Measurements from ENCODE around the gene PCCA.

Gene PCCA

GRCh38 chr13:100508455-100508854, 419.6 kb downstream of the PCCA start:
- in situ Hi-C loops (cut with MboI; ENCODE audit: low sequenced_read_pairs), result no loop called here
- no peak overlapping the region for H3K4me3 ChIP-seq
- DNase-seq (ENCODE audit: low spot score in 2 of 2), result no peak
- H3K27me3 ChIP-seq (ENCODE audit: low read depth), result peaks cover 6% of the 10 kb centered on the region; the same call in 1 of the 2 replicates
- no peaks in the 10 kb centered on the region for H3K36me3 ChIP-seq (replicated peaks)
- peaks cover 15% of the 10 kb centered on the region for H3K4me1 ChIP-seq
- H3K9me3 ChIP-seq, result no peaks in the 10 kb centered on the region

- DNase-seq (ENCODE audit: low spot score in 2 of 2), result no peak
- no peaks in the 10 kb centered on the region for H3K36me3 ChIP-seq (replicated peaks)
- peaks cover 9% of the 10 kb centered on the region; the same call in 1 of the 2 replicates for H3K27me3 ChIP-seq (ENCODE audit: low read depth)
- H3K4me3 ChIP-seq, result no peak overlapping the region
- in situ Hi-C loops (cut with MboI; ENCODE audit: low sequenced_read_pairs), result no loop called here
- peaks cover 15% of the 10 kb centered on the region for H3K4me1 ChIP-seq
- H3K9me3 ChIP-seq, result no peaks in the 10 kb centered on the region
These were observed 420.1 kb downstream of the PCCA start for GRCh38 chr13:100508996-100509395.

GRCh38 chr13:100510208-100510957, 421.5 kb downstream of the PCCA start:
- Histone ChIP-seq H3K27me3 (ENCODE audit: low read depth) (peaks cover 9% of the 10 kb centered on the region; the same call in 1 of the 2 replicates), H3K36me3 (replicated peaks) (no peaks in the 10 kb centered on the region), H3K4me3 (no peak overlapping the region), H3K9me3 (no peaks in the 10 kb centered on the region), H3K4me1 (peaks cover 15% of the 10 kb centered on the region)
- in situ Hi-C loops (cut with MboI; ENCODE audit: low sequenced_read_pairs), result loop anchor here (10.0 kb wide), 2 partner anchors 606 to 856 kb away; no protein-coding TSS in a partner anchor
- DNase-seq (ENCODE audit: low spot score in 2 of 2), result peak; percentile 48 to 95

GRCh38 chr13:100511466-100511865, 422.6 kb downstream of the PCCA start:
- peaks cover 15% of the 10 kb centered on the region for H3K4me1 ChIP-seq
- in situ Hi-C loops (cut with MboI; ENCODE audit: low sequenced_read_pairs), result loop anchor here (10.0 kb wide), 2 partner anchors 607 to 857 kb away; no protein-coding TSS in a partner anchor
- no peaks in the 10 kb centered on the region for H3K36me3 ChIP-seq (replicated peaks)
- no peak overlapping the region for H3K4me3 ChIP-seq
- no peaks in the 10 kb centered on the region for H3K9me3 ChIP-seq
- DNase-seq (ENCODE audit: low spot score in 2 of 2), result no peak
- H3K27me3 ChIP-seq (ENCODE audit: low read depth), result peaks cover 9% of the 10 kb centered on the region; the same call in 1 of the 2 replicates

GRCh38 chr13:100512422-100512821, 423.5 kb downstream of the PCCA start:
- in situ Hi-C loops (cut with MboI; ENCODE audit: low sequenced_read_pairs), result loop anchor here (10.0 kb wide), 2 partner anchors 608 to 858 kb away; no protein-coding TSS in a partner anchor

GRCh38 chr13:100513171-100513570, 424.3 kb downstream of the PCCA start:
- Histone ChIP-seq H3K9me3 (no peaks in the 10 kb centered on the region), H3K36me3 (replicated peaks) (no peaks in the 10 kb centered on the region), H3K4me3 (no peak overlapping the region), H3K27me3 (ENCODE audit: low read depth) (peaks cover 9% of the 10 kb centered on the region; the same call in 1 of the 2 replicates), H3K4me1 (peaks cover 24% of the 10 kb centered on the region)
- in situ Hi-C loops (cut with MboI; ENCODE audit: low sequenced_read_pairs), result loop anchor here (10.0 kb wide), 2 partner anchors 608 to 858 kb away; no protein-coding TSS in a partner anchor
- DNase-seq (ENCODE audit: low spot score in 2 of 2), result no peak

More at GRCh38 chr13:100512422-100512821, 423.5 kb downstream of the PCCA start:
- Histone ChIP-seq H3K9me3 (no peaks in the 10 kb centered on the region), H3K36me3 (replicated peaks) (no peaks in the 10 kb centered on the region), H3K27me3 (ENCODE audit: low read depth) (peaks cover 9% of the 10 kb centered on the region; the same call in 1 of the 2 replicates), H3K4me3 (no peak overlapping the region), H3K4me1 (peaks cover 16% of the 10 kb centered on the region)
- DNase-seq (ENCODE audit: low spot score in 2 of 2), result no peak

GRCh38 chr13:100513987-100514670, 425.2 kb downstream of the PCCA start:
- peaks cover 9% of the 10 kb centered on the region; the same call in 1 of the 2 replicates for H3K27me3 ChIP-seq (ENCODE audit: low read depth)
- DNase-seq (ENCODE audit: low spot score in 2 of 2), result no peak
- H3K4me1 ChIP-seq, result peaks cover 24% of the 10 kb centered on the region
- no peaks in the 10 kb centered on the region for H3K9me3 ChIP-seq
- in situ Hi-C loops (cut with MboI; ENCODE audit: low sequenced_read_pairs), result loop anchor here (10.0 kb wide), 2 partner anchors 609 to 859 kb away; no protein-coding TSS in a partner anchor
- no peak overlapping the region for H3K4me3 ChIP-seq
- no peaks in the 10 kb centered on the region for H3K36me3 ChIP-seq (replicated peaks)

GRCh38 chr13:100514788-100515409, 426.0 kb downstream of the PCCA start:
- in situ Hi-C loops (cut with MboI; ENCODE audit: low sequenced_read_pairs), result loop anchor here (10.0 kb wide), 2 partner anchors 610 to 860 kb away; no protein-coding TSS in a partner anchor
- DNase-seq (ENCODE audit: low spot score in 2 of 2), result peak; percentile 76 to 84
- H3K4me3 ChIP-seq, result no peak overlapping the region
- H3K4me1 ChIP-seq, result peaks cover 20% of the 10 kb centered on the region
- no peaks in the 10 kb centered on the region for H3K36me3 ChIP-seq (replicated peaks)
- H3K27me3 ChIP-seq (ENCODE audit: low read depth), result peaks cover 9% of the 10 kb centered on the region; the same call in 1 of the 2 replicates
- H3K9me3 ChIP-seq, result no peaks in the 10 kb centered on the region

GRCh38 chr13:100515410-100515800, 426.5 kb downstream of the PCCA start:
- in situ Hi-C loops (cut with MboI; ENCODE audit: low sequenced_read_pairs), result loop anchor here (10.0 kb wide), 2 partner anchors 611 to 861 kb away; no protein-coding TSS in a partner anchor
- DNase-seq (ENCODE audit: low spot score in 2 of 2), result no peak
- no peak overlapping the region for H3K4me3 ChIP-seq
- peaks cover 19% of the 10 kb centered on the region for H3K4me1 ChIP-seq
- peaks cover 9% of the 10 kb centered on the region; the same call in 1 of the 2 replicates for H3K27me3 ChIP-seq (ENCODE audit: low read depth)
- no peaks in the 10 kb centered on the region for H3K9me3 ChIP-seq
- H3K36me3 ChIP-seq (replicated peaks), result no peaks in the 10 kb centered on the region

GRCh38 chr13:100517135-100517534, 428.2 kb downstream of the PCCA start:
- Histone ChIP-seq H3K4me1 (peaks cover 10% of the 10 kb centered on the region), H3K36me3 (replicated peaks) (no peaks in the 10 kb centered on the region), H3K27me3 (ENCODE audit: low read depth) (peaks cover 9% of the 10 kb centered on the region; the same call in 1 of the 2 replicates), H3K4me3 (no peak overlapping the region), H3K9me3 (no peaks in the 10 kb centered on the region)
- no peak for DNase-seq (ENCODE audit: low spot score in 2 of 2)
- in situ Hi-C loops (cut with MboI; ENCODE audit: low sequenced_read_pairs), result loop anchor here (10.0 kb wide), 2 partner anchors 612 to 862 kb away; no protein-coding TSS in a partner anchor

GRCh38 chr13:100517728-100518127, 428.8 kb downstream of the PCCA start:
- Histone ChIP-seq H3K4me3 (no peak overlapping the region), H3K9me3 (no peaks in the 10 kb centered on the region), H3K36me3 (replicated peaks) (no peaks in the 10 kb centered on the region), H3K27me3 (ENCODE audit: low read depth) (peaks cover 9% of the 10 kb centered on the region; the same call in 1 of the 2 replicates), H3K4me1 (peaks cover 10% of the 10 kb centered on the region)
- DNase-seq (ENCODE audit: low spot score in 2 of 2), result peak in 1 of 2 experiments; percentile 29
- in situ Hi-C loops (cut with MboI; ENCODE audit: low sequenced_read_pairs), result loop anchor here (10.0 kb wide), 2 partner anchors 613 to 863 kb away; no protein-coding TSS in a partner anchor

- Histone ChIP-seq H3K4me3 (no peak overlapping the region), H3K9me3 (no peaks in the 10 kb centered on the region), H3K36me3 (replicated peaks) (no peaks in the 10 kb centered on the region), H3K27me3 (ENCODE audit: low read depth) (peaks cover 2% of the 10 kb centered on the region; the same call in 1 of the 2 replicates), H3K4me1 (peaks cover 10% of the 10 kb centered on the region)
- no peak for DNase-seq (ENCODE audit: low spot score in 2 of 2)
- in situ Hi-C loops (cut with MboI; ENCODE audit: low sequenced_read_pairs), result loop anchor here (10.0 kb wide), 2 partner anchors 614 to 864 kb away; no protein-coding TSS in a partner anchor
These were observed 429.6 kb downstream of the PCCA start for GRCh38 chr13:100518394-100519062.

Measured in HAP-1 (cell line).